Measurements from ENCODE around the gene COG2.

- no peak for TF ChIP-seq POLR2A (IDR thresholded peaks at IDR 0.05)
- TF ChIP-seq CTCF (IDR thresholded peaks at IDR 0.05) = no peak
- no peak for TF ChIP-seq EP300 (IDR thresholded peaks at IDR 0.05)
- no peak for TF ChIP-seq POLR2AphosphoS5 (IDR thresholded peaks at IDR 0.05)
Measured at GRCh38 chr1:230691615-230692014, 49.3 kb downstream of the COG2 start.
